ENCODE measurements around the gene C1GALT1. TPM values are rescaled to one million over a fixed set of nuclear protein-coding genes. Genes with fewer than 3 reads are reported as not detected.

C1GALT1 gene
- total RNA-seq, 1 donor from 2014 or later: 44.2 TPM

DNA sequence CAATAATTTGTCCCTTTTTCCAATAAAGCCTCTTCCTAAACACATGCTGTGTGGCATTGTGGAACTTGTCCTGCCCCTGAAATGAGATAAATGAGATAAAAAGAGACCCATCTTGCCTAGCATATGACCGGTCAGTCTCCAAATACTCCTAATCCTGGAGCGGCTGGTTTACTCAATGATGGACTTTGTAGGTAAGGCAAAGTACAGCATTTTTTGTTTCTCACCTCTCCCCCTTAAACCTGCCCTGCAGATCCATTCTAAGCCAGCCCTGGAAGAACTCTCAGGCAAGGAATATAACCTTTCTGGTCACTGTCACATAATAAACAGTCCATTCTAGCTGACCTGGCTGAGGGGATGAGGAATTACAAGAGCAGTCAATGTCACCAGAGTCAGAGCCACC lies 110.7 kb downstream of the C1GALT1 start:
- H3K36me3 Mint-ChIP-seq (ENCODE audit: low read depth): no peaks in the 10 kb centered on the region
- H3K27me3 Mint-ChIP-seq: no peaks in the 10 kb centered on the region
- H3K9me3 Mint-ChIP-seq: no peaks in the 10 kb centered on the region
- ChIA-PET POLR2A (no interaction called here), CTCF (no interaction called here)
- intact Hi-C loops (cut with micrococcal nuclease): no loop called here
- ATAC-seq (ENCODE audit: low read depth) (no peak), DNase-seq (no peak)
- TF ChIP-seq, protein P1, sequence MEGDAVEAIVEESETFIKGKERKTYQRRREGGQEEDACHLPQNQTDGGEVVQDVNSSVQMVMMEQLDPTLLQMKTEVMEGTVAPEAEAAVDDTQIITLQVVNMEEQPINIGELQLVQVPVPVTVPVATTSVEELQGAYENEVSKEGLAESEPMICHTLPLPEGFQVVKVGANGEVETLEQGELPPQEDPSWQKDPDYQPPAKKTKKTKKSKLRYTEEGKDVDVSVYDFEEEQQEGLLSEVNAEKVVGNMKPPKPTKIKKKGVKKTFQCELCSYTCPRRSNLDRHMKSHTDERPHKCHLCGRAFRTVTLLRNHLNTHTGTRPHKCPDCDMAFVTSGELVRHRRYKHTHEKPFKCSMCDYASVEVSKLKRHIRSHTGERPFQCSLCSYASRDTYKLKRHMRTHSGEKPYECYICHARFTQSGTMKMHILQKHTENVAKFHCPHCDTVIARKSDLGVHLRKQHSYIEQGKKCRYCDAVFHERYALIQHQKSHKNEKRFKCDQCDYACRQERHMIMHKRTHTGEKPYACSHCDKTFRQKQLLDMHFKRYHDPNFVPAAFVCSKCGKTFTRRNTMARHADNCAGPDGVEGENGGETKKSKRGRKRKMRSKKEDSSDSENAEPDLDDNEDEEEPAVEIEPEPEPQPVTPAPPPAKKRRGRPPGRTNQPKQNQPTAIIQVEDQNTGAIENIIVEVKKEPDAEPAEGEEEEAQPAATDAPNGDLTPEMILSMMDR (IDR thresholded peaks at IDR 0.05): no peak
- no peak overlapping the region for H3K27ac Mint-ChIP-seq
- no peak overlapping the region for H3K4me3 Mint-ChIP-seq
- H3K4me1 Mint-ChIP-seq: no peaks in the 10 kb centered on the region

DNA sequence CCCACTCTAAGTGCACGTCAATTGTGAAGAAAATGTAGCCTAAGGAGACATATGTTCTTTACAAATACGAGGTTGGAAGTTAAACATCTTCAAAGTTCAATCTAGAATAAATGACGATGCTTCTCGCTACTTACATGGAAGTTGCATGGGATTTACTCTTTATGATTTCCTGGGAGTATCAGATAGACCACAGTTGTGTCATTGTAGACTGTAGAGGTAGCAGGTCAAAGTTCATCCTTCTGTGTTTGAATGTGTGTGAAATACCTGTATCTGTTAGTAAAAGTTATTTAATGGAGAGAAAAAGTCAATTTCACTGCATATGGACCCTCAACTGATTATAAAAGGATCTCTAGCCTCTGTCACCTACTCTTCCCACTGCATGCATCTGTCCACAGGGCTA lies 112.6 kb downstream of the C1GALT1 start:
- DNase-seq (no peak), ATAC-seq (ENCODE audit: low read depth) (no peak)
- Mint-ChIP-seq H3K27ac (no peak overlapping the region), H3K27me3 (no peaks in the 10 kb centered on the region), H3K4me1 (no peaks in the 10 kb centered on the region), H3K4me3 (no peak overlapping the region), H3K36me3 (ENCODE audit: low read depth) (no peaks in the 10 kb centered on the region), H3K9me3 (no peaks in the 10 kb centered on the region)
- ChIA-PET POLR2A (no interaction called here), CTCF (no interaction called here)
- intact Hi-C loops (cut with micrococcal nuclease): no loop called here
- TF ChIP-seq, protein P1 (IDR thresholded peaks at IDR 0.05): no peak
